ENCODE data around the gene ATG2B.

- TF ChIP-seq CTCF (IDR thresholded peaks at IDR 0.05), result no peak
- TF ChIP-seq POLR2A (IDR thresholded peaks at IDR 0.05), result no peak
These were observed 13.0 kb upstream of the ATG2B start for GRCh38 chr14:96376093-96376492.
